Astrocyte of the cerebellum (primary cell): ENCODE results near the gene HSD17B2.

Experiments
- DNase-seq: peaks from one replicate; pipeline ENCODE4 v3.0.0-alpha.2; 2011; ENCODE audit warnings: low read depth
- H3K4me3 ChIP-seq: 2 replicates; pipeline ENCODE4 v1.5.1; 2011; ENCODE audit warnings: mild to moderate bottlenecking, low read depth, low read length, moderate library complexity
- CTCF ChIP-seq: IDR thresholded peaks from 2 replicates; pipeline ENCODE4 v1.5.1; 2012; ENCODE audit warnings: low read length, low read depth, moderate library complexity, mild to moderate bottlenecking; ENCODE audit errors: missing control alignments
- in situ Hi-C: cut with HindIII; loops from 2 replicates; pipeline ENCODE4 v1.10.0; 2017; ENCODE audit warnings: low sequenced_read_pairs

Gene HSD17B2

GRCh38 chr16:82147546-82147945 lies 112.5 kb downstream of the HSD17B2 start:
- no peak for DNase-seq
- no peak for TF ChIP-seq CTCF
- in situ Hi-C loops = no loop called here
- H3K4me3 ChIP-seq = no peak overlapping the region
